Stimulated activated CD4-positive, alpha-beta T cell treated with anti-CD3 and anti-CD28 coated beads, TNF-alpha, amount 100 ng/mL, for 1 hour (primary cell): ENCODE results near the gene LGR6.
"Not testable (repeated sequence)": the region's sequence is repeated elsewhere in the genome, so short reads cannot be mapped to it uniquely, and the experiment has no call there.

Source experiments
- DNase-seq, 3 donors: peaks; one replicate each; pipeline ENCODE4 v3.0.0-alpha.2; 2020; ENCODE audit warnings: low read depth in 3 of 3, low spot score in 1 of 3

Gene LGR6, protein sequence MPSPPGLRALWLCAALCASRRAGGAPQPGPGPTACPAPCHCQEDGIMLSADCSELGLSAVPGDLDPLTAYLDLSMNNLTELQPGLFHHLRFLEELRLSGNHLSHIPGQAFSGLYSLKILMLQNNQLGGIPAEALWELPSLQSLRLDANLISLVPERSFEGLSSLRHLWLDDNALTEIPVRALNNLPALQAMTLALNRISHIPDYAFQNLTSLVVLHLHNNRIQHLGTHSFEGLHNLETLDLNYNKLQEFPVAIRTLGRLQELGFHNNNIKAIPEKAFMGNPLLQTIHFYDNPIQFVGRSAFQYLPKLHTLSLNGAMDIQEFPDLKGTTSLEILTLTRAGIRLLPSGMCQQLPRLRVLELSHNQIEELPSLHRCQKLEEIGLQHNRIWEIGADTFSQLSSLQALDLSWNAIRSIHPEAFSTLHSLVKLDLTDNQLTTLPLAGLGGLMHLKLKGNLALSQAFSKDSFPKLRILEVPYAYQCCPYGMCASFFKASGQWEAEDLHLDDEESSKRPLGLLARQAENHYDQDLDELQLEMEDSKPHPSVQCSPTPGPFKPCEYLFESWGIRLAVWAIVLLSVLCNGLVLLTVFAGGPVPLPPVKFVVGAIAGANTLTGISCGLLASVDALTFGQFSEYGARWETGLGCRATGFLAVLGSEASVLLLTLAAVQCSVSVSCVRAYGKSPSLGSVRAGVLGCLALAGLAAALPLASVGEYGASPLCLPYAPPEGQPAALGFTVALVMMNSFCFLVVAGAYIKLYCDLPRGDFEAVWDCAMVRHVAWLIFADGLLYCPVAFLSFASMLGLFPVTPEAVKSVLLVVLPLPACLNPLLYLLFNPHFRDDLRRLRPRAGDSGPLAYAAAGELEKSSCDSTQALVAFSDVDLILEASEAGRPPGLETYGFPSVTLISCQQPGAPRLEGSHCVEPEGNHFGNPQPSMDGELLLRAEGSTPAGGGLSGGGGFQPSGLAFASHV

DNA sequence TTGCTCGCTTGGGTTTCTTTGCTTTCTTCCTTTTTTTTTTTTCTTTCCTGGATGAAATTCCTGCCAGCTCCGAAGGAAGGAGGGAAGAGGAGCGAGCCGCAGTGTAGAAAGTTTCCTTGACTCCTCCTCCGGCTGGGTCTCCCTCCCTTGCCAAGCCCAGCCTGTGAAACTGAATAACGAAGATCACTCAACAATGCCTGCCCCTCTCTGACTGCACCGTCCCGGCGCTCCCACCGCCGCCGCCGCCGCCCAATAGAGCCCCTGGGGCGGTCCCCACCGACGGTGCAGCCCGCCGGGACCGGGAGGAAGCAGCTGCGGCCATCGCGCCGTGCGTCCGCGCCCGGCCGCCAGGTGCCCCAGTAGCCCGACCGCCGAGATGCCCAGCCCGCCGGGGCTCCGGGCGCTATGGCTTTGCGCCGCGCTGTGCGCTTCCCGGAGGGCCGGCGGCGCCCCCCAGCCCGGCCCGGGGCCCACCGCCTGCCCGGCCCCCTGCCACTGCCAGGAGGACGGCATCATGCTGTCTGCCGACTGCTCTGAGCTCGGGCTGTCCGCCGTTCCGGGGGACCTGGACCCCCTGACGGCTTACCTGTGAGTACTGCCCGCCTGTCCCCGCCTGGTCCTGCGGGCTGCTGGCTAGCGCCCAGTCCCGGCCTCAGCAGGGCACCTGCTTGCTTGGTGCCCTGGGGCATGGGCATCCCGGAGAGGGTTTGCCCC is at the start of gene LGR6:
Gene LGR6, plus strand, starts transcription at position 186 of the 714 bp plus-strand sequence. Its CDS starts 191 bp downstream, at position 377.
- no peak for DNase-seq

DNA sequence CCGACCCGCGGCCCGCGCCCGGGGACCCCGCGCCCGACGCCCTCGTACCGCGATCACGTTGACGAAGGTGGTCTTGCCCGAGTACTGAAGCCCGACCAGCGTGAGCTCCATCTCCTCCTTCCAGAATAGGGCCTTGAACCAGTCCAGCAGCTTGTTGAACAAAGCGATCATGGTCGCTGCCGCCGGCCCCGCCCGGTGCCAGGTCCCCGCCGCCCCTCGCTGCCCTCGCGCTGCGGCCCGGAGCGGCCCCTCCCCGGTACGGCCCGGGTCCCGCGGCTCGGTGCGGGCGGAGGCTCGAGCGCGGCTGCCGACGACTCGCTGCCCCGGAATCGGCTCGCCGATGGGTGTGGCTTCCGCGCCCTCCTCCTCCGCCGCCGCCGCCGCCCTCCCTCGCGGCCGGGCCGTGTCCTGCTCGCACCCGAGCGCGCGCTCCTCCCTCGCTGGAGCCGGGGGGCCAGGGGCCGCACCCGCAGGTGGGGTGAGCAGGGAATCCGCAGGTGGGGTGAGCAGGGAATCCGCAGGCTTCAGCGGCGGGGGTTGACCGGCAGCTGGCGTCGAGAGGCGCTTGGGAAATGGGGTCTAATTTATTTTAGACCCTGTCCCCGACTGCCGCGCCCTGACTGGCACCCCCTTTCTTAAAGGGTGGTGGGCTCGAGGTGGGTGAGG is 49.1 kb upstream of the LGR6 start, which contains the start of gene ARL8A:
Gene ARL8A, minus strand, starts transcription at position 336 of the 666 bp plus-strand sequence. Its CDS starts 165 bp downstream, at position 171.
- peak in 2 of 3 donors; percentile 39 to 58 for DNase-seq

DNA sequence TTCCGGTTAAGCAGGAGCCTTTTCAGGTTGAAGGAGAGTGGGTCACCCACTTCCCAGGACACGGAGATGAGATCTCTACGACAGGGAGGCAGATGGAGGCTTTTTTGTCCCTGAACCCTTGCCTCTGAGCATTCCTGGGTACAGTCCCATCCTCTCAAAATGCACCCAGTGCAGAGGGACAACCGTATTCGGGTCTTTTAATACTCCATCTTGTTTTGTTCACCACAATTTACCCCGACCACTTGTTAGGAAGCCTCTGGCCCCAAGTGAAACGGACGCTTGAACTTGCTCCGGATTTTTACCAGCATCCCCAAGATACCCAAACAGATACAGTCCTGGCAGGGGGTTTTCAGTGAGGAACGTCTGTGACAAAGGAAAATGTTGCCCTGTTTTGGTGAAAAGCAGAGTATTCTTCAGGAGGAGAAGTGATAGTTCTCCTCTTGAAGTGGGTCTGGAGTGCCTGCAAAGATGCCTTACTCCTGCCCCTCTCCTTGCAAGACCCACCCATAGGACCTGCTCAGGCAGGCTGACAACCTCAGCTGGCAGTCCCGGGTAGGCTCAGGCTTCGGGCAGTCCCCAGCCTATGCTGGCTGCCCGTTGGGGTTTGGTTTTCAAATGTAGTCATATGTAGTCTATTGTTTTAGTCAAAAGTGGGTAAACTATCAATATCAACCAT is 48.4 kb upstream of the LGR6 start:
- DNase-seq, result no peak

DNA sequence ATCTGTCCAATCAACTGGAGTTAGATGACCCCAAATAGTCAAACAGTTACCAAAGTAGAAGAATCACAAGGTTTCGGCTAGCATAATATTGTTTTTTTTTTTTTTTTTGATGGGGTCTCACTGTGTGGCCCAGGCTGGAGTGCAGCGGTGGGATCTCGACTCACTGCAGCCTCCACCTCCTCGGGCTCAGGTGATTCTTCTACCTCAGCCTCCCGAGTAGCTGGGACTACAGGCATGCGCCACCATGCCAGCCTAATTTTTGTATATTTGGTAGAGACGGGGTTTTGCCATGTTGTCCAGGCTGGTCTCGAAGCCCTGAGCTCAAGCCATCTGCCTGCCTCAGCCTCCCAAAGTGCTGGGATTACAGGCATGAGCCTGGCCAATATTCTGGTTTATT is 47.9 kb upstream of the LGR6 start:
- not testable (repeated sequence) for DNase-seq

DNA sequence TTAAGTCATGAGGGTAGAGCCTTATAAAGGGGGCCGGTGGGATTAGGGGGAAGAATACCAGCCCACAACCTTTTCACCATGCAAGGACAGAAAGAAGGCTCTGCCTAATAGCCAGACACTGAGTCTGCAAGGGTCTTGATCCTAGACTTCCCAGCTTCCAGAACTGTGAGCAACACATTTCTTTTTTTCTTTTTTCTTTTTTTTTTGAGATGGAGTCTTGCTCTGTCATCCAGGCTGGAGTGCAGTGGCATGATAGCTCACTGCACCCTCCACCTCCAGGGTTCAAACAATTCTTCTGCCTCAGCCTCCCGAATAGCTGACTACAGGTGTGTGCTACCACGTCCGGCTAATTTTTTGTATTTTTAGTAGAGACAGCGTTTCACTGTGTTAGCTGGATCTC is 47.3 kb upstream of the LGR6 start:
- DNase-seq, result no peak

DNA sequence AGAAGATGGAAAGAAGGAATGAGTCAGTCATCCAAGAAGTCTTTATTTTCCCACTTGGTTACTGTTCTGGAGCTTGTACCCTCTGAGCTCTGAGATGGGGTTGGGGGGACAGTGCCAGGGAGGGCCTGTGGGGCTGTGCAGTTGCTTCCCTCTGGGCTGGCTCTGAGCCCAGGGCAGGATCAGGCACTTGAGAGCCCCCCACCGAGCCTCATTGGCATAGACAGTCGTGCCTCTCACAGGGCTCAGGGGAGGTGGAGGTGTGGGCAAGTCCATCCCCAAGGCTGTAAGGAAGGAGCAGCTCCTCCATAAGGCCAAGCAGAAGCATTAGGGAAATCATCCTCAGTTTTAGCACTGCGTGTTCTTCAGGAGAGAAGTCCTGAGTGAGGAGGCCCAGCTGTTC is 46.6 kb upstream of the LGR6 start:
- no peak for DNase-seq

DNA sequence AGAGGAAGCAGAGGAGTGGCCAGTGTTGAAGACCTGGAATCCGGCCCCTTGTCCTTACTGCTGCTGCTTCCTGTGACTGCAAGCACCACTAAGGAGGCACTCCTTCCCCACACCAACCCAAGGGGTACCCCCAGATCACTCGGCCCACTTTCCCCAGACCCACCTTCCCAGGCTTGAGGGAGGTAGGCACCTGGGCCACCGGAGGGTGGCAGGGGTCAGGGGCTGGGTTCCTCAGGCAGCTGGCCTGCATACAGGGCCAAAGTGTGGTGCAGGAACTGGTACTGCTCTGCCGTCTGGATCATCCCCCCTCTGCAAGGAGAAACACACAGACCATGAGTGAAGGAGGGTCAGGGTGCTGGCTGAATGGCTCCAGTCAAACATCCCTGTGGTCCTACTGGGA is 45.2 kb upstream of the LGR6 start:
- DNase-seq, result no peak

DNA sequence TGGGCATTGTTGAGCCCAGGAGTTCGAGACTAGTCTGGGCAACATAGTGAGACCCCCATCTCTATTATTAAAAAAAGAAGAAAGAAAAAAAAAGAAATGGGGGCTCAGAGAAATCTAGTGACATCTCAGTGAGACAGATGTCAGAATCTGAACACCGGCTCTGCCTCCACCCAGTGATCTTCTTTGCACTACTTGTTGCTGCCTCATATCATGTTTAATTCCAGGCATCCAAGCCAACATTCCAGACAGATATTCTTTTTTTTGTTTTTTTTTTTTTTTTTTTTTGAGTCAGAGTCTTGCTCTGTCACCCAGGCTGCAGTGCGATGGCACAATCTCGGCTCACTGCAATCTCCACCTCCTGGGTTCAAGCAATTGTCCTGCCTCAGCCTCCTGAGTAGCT is 44.0 kb upstream of the LGR6 start:
- DNase-seq, result no peak

DNA sequence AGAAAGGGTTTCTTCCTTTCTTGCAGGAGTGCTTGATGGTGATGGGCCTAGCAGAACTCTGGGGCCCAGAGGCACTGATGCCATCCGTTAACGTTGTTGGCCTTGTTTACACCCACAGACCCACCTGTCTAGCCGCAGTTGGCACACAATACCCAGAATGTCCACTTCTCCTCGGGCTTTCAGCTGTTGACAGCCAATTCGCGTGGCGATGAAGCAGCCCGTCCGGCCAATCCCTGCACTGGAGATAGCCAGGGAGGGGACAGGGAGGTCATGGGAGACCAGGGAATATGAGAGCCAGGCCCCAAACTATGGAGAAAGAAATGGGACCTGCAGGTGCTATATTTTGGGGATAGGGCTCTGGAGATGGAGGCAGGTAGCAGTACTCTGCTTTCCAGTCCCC is 43.4 kb upstream of the LGR6 start:
- DNase-seq, result no peak

DNA sequence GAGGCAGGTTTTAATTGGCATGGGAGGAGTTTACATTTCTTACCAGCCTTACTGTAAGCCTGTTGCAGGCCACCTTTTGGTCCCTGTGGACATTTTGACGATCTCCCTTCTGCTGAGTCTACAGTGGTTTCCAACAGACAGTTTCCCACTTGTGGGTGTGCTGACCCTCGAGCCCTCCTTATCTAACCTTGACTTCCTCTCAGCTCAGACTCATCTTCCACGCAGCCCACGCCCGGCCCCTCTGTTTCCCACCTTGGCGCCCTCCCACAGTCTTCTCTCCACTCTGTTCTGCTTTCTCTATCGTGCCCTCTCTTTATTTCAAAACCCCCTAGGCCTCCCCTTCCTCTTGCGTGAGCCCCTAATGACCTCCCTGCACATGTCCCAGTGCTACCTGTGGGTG is 43.0 kb upstream of the LGR6 start:
- DNase-seq, result no peak

DNA sequence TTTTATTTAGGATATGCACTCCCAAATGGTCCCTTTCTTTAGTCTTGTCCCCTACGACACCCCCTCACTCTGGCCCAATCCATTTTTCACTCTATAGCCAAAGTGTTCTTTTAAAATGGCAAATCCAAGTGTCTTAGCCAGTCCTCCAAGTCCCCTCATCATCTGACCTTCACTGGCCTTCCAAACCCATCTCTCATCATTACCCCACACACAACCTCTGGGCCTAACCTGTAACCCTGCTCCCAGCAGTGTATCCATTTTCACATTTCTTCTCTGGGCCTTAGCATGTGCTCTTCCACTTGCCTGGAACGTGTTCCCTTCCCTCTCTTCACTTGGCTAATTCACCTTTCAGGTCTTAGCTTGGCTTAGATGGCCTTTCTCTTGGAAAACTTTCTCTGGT is 42.6 kb upstream of the LGR6 start:
- DNase-seq, result no peak

DNA sequence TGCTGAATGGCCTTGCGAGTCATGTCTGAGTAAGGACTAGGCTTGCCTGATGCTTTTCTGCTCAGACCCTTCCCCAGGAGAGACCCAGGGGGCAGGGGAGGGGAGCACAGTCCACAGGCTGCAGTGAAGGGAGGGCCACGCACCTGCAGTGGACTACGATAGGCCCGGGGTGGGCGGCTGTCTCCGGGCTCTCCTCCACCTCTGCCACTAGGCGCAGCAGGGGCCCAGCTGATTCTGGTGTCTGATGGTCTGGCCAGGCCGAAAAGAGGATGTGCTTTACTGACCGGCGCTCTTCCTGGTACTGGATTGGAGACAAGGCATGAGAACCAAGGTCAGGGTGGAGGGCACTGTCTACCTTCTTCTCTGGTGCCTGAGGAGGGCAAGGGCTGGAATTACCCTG is 41.2 kb upstream of the LGR6 start:
- no peak for DNase-seq

DNA sequence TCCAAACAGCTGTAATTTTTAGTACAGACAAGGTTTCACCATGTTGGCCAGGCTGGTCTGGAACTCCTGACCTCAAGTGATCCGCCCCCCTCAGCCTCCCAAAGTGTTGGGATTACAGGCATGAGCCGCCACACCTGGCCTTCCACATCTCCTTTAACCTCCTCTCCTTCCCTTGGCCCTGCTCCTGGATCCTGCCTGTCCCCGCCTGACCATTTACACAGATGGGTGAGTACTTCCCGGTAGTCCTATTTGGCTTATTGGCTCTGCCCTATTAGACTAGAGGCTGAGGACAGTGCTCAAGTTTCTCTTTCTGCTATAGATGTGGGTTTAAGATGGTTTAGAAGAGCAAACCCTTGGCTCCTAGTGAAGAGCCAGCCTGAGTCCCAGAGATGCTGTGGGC is 40.3 kb upstream of the LGR6 start:
- no peak for DNase-seq

DNA sequence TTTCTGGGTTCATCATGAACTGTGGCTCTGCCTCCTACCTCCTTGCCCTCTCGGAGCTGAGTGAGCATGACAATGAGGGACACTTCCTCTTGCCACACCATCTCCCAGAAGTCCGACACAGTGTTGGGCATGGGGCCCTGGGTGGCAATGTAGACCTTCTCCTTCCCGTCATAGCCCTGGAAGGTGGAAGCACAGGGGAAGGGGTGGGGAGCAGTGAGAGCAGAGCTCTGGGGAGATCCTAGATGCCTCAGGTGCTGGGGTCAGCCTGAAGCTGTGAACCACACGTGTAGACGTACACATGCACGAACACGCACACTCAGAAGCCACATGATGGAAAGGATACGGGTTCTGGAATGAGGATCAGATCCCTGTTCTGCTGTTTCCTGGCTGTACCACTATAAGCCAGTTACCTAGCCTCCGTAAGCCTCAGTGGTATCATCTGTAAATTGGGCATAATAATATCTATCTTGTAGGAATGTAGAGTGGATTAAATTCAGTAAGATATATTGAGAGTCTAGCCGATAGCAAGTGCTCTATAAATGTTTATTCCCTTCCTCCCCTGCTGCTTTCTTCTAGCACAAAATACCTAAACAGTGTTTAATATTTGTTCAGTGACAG is 39.3 kb upstream of the LGR6 start:
- DNase-seq, result no peak

DNA sequence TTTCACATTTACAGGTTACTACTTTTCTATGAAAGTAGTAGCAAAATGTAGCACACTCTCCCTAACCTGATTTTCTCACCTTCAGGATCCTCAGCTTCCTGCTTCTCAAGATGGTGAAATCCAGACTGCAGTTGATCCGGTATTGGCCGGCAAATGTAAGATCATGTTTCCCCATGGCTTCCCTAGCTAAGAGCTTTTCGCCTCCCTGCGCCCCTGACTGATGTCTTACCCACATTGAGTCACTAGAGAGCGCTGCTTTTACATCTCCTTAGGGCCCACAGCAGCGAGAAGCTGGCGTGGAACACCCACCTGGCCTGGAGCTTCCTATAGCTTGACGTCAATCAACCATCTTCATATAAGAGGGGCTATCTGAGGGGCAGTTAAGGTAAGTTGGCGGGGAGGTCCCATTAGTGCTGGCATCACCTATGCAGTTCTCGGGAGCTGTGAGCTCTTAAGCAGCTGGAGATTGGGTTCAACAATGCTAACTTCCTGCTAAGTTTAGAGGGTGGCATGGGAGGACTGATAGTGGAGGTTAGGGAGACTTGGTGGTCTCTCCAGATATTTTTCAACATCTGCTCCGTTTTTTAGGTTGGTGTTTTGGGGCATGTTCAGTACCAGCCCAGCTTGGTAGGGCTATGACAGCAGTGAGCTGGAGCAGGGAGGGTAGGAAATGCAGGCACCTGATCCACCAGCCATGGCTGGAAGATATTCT is 38.7 kb upstream of the LGR6 start:
- no peak for DNase-seq

DNA sequence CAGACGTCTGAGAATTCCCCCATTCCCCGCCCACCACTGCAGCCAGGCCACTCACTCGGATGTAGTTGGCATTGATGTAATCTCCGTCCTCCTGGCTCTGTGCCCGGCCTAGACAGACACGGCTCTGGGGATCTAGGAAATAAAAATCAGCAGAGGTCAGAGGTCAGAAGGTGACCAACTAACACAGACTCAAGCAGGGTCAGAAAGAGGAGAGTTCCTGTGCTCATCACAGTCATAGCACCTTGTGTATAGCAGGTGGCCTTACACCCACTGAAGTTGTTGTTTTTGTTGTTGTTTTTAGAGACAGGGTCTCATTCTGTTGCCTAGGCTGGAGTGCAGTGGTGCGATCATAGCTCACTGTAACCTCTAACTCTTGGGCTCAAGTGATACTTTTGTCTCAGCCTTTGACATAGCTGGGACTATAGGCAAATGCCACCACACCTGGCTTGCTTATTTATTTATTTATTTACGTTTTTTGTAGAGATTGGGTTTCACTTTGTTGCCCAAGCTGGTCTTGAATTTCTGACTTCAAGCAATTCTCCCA is 38.0 kb upstream of the LGR6 start:
- no peak for DNase-seq

DNA sequence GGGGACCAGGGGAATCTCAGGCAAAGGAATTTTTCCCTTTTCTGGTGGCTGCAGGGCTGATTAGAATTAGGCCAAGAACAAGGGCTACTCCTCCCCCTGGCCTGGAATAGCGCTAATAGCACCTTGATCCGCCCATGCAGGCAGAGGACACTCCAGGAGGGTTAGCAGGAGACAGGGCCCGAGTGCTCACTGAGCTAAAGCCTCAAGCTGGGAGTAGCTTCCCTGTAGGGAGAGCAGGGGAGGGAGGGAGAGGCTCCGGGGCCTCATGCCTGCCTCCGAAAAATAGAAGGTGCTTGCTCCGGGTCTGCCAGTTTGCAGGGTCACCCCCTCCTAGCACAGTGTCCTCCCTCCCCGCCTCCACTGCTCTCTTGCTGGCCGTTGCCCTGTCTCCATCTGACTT is 37.0 kb upstream of the LGR6 start:
- no peak for DNase-seq

DNA sequence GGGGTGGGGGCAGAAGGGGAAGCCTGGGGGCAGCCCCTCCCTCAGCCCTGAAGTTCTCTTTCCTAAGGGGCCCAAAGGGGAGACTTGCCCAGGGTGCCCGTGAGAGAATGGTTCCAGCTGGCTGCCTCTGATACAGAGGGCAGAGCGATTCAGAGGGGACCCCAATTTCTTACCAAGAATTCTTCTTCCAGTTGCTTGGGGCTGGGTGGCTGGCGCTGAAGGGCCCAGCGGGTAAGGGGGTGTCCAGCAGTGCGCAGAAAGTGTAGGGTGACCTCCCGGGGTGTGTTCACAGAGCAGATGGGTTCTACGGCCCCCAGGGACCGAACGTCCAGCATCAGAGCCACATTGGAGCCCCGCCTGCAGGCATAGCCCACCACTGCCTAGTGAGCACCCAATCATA is 35.7 kb upstream of the LGR6 start:
- no peak for DNase-seq
